GM21737 (cell line): ENCODE measurements around the gene IL27RA.
"Not testable (repeated sequence)": the region's sequence is repeated elsewhere in the genome, so short reads cannot be mapped to it uniquely, and the experiment has no call there.

Experiments
- ATAC-seq: cut with Tn5 transposase; IDR thresholded peaks from one replicate; pipeline ENCODE4 v1.9.1; 2021; ENCODE audit warnings: mild to moderate bottlenecking, moderate library complexity; ENCODE audit not compliant: unreplicated experiment

The IL27RA gene

DNA sequence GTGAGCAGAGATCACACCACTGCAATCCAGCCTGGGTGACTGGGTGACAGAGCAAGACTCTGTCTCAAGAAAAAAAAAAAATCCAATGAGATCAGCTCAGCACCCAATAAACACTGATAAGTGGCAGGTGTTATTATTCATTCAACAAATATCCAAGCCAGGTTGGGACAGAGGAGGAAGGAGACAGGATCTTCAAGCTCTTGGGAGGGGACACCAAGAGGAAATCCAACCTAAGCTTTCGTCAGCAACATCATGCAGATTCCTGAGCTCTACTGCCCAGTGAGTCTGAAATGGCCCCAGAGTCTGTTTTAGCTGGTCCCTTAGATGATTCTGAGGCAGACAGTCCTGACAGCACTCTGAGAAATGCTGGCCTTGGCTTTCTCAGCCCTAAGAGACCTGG, 33.1 kb upstream of the IL27RA start:
- no peak for ATAC-seq

- no peak for ATAC-seq
Observed at GRCh38 chr19:13999085-13999484, 32.5 kb upstream of the IL27RA start.

DNA sequence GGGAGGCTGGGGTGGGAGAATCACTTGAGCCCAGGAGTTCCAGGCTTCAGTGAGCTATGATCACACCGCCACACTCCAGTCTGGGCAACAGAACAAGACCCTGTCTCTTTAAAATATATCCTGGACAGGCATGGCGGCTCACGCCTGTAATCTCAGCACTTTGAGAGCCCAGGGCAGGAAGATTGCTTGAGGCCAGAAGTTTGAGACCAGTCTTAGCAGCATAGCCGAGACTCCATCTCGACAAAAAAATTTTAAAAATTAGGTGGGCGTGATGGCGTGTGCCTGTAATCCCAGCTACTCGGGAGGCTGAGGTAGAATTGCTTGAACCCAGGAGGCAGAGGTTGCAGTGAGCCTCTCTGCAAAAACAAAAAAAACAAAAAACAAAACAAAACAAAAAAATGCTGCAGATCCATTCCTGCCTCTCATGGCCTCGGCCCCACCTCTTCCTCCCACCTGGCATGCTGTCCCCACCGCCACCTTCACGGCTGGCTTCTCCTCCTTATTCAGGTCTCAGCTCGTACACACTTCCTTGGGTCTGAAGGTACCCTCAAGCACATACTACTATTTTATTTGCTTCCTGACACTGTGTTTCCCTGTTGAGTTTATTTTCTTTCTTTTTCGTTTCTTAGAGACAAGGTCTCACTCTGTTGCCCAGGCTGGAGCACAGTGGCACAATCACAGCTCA, 30.7 kb upstream of the IL27RA start:
- ATAC-seq: no peak

GRCh38 chr19:14002571-14003250, 28.9 kb upstream of the IL27RA start:
- ATAC-seq: no peak

DNA sequence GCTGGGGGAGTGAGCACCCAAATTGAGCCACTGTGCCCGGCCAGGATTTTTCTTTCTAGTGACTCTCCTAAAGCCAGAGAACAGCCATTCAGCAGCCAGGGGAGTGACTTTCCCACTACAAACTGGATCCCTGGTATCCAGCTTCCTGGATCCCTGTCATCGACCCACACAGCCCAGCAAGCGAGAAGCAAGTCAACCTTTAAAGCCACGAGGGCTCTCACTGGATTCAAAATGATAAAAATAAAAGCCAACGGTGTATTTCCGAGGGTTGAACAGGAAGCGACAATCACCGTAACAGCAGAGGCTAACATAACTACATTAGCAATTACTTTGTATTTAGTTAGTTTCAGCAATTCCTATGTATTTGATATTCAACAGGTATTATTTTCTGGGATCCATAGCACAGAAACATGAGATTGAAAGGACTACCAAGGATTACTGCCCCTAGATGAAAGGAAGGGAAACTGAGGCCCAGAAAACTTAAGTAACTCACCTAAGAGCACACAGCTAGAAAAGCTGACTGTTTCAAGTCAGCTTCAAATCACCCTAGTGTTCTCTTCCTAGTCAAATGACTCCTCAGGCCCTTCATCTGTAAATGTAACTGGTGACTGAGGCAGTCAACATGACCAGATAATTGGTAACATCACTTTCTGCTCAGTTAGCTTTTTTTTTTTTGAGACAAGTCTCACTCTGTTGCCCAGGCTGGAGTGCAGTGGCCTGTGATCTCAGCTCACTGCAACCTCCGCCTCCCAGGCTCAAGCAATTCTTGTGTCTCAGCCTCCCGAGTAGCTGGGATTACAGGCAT, 28.1 kb upstream of the IL27RA start:
- no peak for ATAC-seq

DNA sequence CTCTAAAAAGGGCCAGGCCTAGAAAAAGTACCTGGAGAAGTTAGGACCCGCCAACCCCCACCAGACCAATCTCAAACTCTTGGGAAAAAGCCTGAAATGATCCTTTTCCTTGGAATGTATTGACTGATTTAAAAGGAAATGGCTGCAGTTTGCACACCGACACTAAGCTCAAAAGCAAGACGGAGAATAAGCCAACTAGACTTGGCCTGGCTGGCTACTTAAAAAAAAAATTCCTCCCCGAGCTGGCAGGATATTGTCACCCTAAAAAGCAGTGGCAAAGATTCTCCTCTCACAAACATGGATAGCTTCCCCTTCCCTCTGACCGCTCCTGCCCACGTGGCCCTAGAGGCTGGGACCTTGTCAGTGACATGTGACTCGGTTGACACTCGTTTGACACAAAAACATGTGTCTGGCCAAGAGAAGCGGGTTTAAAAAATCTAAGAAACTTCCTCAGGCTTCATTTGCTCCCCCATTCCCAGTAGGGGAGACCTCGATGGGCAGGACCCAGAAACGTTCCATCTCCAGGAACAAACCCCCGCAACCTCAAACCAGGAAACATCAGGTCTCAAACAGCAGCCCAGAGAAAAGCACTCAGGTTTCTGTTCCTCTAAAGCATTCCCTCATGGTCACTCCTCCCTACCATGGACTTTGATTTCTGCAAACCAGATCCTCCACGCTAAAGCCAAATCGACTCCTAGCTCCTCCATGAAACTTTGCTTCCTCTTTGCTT, 26.8 kb upstream of the IL27RA start:
- no peak for ATAC-seq

DNA sequence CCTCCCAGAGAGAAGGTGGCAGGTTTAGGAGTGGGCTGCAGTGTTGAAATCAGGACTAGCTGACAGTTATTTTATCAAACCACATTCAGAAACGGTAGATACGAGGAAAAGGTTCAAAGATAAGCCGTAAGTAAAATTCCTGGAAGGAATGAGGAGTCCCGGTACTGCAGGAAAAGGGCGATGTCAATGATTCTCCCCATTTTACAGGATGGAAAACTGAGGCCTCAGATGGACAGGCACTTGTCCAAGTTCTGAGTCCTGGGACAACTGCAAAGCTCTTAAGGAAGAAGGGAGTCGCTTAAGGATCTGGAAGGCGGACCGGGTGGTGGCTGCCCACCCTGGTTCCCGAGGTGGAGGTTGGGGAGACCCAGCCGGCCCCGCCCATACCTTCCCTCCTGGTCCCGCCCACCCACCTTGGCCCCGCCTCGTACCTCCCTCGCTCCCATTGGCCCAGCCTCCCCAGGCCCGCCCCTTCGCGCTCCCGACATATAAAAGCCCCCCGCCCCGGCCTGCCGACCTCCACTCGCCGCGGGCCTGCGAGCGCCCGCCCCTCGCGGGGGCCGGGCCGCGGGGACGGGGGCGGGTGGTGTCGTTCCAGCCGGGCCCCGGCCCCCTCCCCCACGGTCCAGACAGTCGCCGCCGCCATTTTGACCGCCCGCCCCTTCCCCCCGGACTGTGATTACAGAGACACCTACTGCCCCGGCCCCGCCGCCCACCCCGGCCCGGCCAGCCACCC, 26.0 kb upstream of the IL27RA start:
- peak; percentile 35 for ATAC-seq

- ATAC-seq: peak; percentile 68
Observed at GRCh38 chr19:14006085-14006765, 25.3 kb upstream of the IL27RA start, which contains the start of gene RFX1. RFX1 (minus strand) TSS chr19:14006320; CDS start chr19:13993843, 12,477 bp downstream.

GRCh38 chr19:14006766-14007562, 24.6 kb upstream of the IL27RA start:
- ATAC-seq: peak; percentile 31

DNA sequence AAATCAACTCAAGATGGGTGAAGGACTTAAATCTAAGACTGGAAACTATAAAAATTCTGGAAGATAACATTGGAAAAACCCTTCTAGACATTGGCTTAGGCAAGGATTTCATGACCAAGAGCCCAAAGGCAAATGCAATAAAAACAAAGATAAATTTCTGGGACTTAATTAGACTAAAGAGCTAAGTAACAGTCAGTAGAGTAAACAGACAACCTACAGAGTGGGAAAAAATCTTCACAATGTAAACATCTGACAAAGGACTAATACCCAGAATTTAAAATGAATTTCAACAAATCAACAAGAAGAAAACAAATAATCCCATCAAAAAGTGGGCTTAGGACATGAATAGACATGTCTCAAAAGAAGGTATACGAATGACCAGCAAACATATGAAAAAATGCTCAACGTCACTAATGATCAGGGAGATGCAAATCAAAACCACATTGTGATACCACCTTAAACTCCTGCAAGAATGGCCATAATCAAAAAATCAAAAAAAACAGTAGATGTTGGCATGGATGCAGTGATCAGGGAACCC, 19.1 kb upstream of the IL27RA start:
- ATAC-seq: no peak

- peak; percentile 74 for ATAC-seq
Observed at GRCh38 chr19:14015524-14016035, 16.0 kb upstream of the IL27RA start.

GRCh38 chr19:14019100-14019499, 12.5 kb upstream of the IL27RA start:
- ATAC-seq: no peak

GRCh38 chr19:14019739-14020138, 11.8 kb upstream of the IL27RA start:
- not testable (repeated sequence) for ATAC-seq

DNA sequence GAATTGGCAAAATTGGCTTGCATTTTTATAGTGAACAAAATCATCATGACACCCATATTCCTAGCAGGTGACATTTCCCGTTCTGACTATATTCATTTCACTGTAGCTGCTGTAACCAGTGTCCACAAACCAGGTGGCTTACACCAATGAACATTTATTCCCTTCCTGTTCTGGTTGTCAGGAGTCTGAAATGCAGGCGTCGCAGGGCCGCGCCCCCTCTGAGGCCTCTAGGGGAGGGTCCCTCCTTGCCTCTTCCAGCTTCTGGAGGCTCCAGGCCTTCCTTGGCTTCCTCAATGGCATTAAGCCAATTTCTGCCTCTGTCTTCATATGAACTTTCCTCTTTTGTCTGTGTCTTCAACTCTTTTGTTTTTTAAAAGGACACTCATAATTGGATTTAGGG, 10.1 kb upstream of the IL27RA start:
- no peak for ATAC-seq

DNA sequence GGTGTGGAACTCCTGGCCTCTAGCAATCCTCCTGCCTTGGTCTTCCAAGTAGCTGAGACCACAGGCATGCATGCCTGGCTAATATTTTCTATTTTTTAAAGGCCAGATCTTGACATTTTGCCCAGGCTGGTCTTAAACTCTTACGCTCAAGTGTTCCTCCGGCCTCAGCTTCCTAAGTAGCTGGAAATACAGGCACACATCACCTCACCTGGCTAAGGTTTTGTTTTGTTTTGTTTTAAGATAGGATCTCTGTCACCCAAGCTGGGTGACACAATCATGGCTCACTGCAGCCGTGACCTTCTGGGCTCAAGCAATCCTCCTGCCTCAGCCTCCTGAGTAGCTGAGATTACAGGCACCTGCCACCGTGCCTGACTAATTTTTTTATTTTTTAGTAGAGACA, 9.1 kb upstream of the IL27RA start:
- no peak for ATAC-seq

- no peak for ATAC-seq
Observed at GRCh38 chr19:14023404-14024235, 7.9 kb upstream of the IL27RA start.

DNA sequence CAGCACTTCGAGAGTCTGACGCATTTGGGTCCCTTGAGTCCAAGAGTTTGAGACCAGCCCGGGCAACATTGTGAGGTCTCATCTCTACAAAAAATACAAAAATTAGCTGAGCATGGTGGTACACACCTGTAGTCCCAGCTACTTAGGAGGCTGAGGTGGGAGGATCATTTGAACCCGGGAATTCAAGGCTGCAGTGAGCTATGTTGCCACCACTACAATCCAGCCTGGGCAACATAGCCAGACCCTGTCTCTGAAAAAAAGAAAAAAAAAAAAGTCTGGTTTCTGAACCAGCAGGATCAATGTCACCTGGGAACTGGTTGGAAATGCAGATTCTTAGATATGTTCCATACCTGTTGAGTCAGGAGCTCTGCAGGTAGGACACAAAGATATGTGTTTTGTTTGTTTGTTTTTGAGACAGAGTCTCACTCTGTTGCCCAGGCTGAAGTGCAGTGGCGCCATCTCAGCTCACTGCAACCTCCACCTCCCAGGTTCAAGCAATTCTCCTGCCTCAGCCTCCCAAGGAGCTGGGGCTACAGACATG, 4.8 kb upstream of the IL27RA start:
- ATAC-seq: not testable (repeated sequence)
